CD8-positive, alpha-beta memory T cell (primary cell): Measurements from ENCODE around the gene SLC29A3. TPM values are rescaled to one million over a fixed set of nuclear protein-coding genes. Genes with fewer than 3 reads are reported as not detected.

Source experiments
- CTCF ChIA-PET: fragments of 350-600 bp; sonication (Branson Sonifier 250); formaldehyde crosslinking; loops from one replicate; lab custom pipeline; 2021; ENCODE audit warnings: antibody characterized with exemption; lab: Charles Lee
- POLR2A ChIA-PET: fragments of 350-600 bp; sonication (Branson Sonifier 250); formaldehyde crosslinking; loops from one replicate; lab custom pipeline; 2021; ENCODE audit warnings: antibody characterized with exemption; lab: Charles Lee
- DNase-seq, 5 donors: peaks; one replicate each; pipeline versions ENCODE4 v3.0.0 to v3.0.0-alpha.2; 2020 to 2022; ENCODE audit warnings: mixed read lengths in 1 of 5
- H3K27ac ChIP-seq: one replicate; pipeline ENCODE4 v1.7.0; 2013; ENCODE audit warnings: low read depth, mild to moderate bottlenecking, low read length, moderate library complexity
- H3K27me3 ChIP-seq: 2 replicates; pipeline ENCODE4 v1.7.0; 2013; ENCODE audit warnings: low read length, mild to moderate bottlenecking; ENCODE audit not compliant: insufficient read depth, poor library complexity, severe bottlenecking
- H3K36me3 ChIP-seq: 2 replicates; pipeline ENCODE4 v1.7.0; 2013; ENCODE audit warnings: mild to moderate bottlenecking, low read length, moderate library complexity; ENCODE audit not compliant: insufficient read depth
- H3K4me1 ChIP-seq: 2 replicates; pipeline ENCODE4 v1.7.0; 2013; ENCODE audit warnings: mild to moderate bottlenecking, low read length, moderate library complexity; ENCODE audit not compliant: insufficient read depth
- H3K4me3 ChIP-seq: 2 replicates; pipeline ENCODE4 v1.7.0; 2013; ENCODE audit warnings: mild to moderate bottlenecking, low read length
- H3K9me3 ChIP-seq: 2 replicates; pipeline ENCODE4 v1.7.0; 2013; ENCODE audit warnings: mild to moderate bottlenecking, low read length
- H3K27ac Mint-ChIP-seq, 8 donors: one replicate each; pipeline ENCODE4 v1.8.0; 2020 to 2021; ENCODE audit warnings: mixed read lengths in 8 of 8, mild to moderate bottlenecking in 6 of 8, inconsistent platforms in 3 of 8, moderate library complexity in 3 of 8
- H3K27me3 Mint-ChIP-seq, 2 donors: one replicate each; pipeline ENCODE4 v1.8.0; 2020 to 2021; ENCODE audit warnings: mixed read lengths in 2 of 2, mild to moderate bottlenecking in 1 of 2, moderate library complexity in 1 of 2
- H3K36me3 Mint-ChIP-seq, 3 donors: one replicate each; pipeline ENCODE4 v1.8.0; 2020 to 2021; ENCODE audit warnings: mixed read lengths in 3 of 3, inconsistent platforms in 1 of 3, mild to moderate bottlenecking in 1 of 3
- H3K4me1 Mint-ChIP-seq, 3 donors: one replicate each; pipeline ENCODE4 v1.8.0; 2020 to 2021; ENCODE audit warnings: mixed read lengths in 3 of 3, inconsistent platforms in 1 of 3, mild to moderate bottlenecking in 1 of 3
- H3K4me3 Mint-ChIP-seq, 7 donors: one replicate each; pipeline ENCODE4 v1.8.0; 2020 to 2021; ENCODE audit warnings: mixed read lengths in 7 of 7, mild to moderate bottlenecking in 6 of 7, moderate library complexity in 4 of 7, inconsistent platforms in 2 of 7
- H3K9me3 Mint-ChIP-seq, 5 donors: one replicate each; pipeline ENCODE4 v1.8.0; 2020 to 2022; ENCODE audit warnings: mixed read lengths in 5 of 5, mild to moderate bottlenecking in 3 of 5, moderate library complexity in 2 of 5, inconsistent platforms in 1 of 5
- polyA plus RNA-seq: library from polyadenylated mRNA; unstranded; fragments of 300-500 nt; fragmentation: Illumina TruSeq; gene quantifications from one replicate; pipeline ENCODE4 v1.2.3, GENCODE V29; 2021
- total RNA-seq, 2 experiments: library from RNA; stranded (reverse); gene quantifications; one replicate each; pipeline ENCODE4 v1.2.3, GENCODE V29; 2021

The SLC29A3 gene
- total and polyA plus RNA-seq, 3 experiments from 2014 or later, result 6.0 to 11.0 (median 8.2) TPM

- no peak overlapping the region for H3K4me3 ChIP-seq
- H3K4me1 ChIP-seq, result no peaks in the 10 kb centered on the region
- Mint-ChIP-seq H3K4me3 (no peak overlapping the region), H3K27me3 (peaks cover 5 to 30% of the 10 kb centered on the region in 2 donors), H3K27ac (no peak overlapping the region), H3K9me3 (no peaks in the 10 kb centered on the region), H3K4me1 (no peaks in the 10 kb centered on the region), H3K36me3 (no peaks in the 10 kb centered on the region)
- H3K27ac ChIP-seq, result no peak overlapping the region
- POLR2A ChIA-PET, result no interaction called here
- no peaks in the 10 kb centered on the region for H3K9me3 ChIP-seq
- DNase-seq, result no peak
- CTCF ChIA-PET, result interaction anchor here (2.0 kb wide), 1 partner anchor 11 kb away, joined by 6 read pairs; the partner anchor contains the start of gene SLC29A3
- no peaks in the 10 kb centered on the region for H3K27me3 ChIP-seq
- no peaks in the 10 kb centered on the region for H3K36me3 ChIP-seq
Measured at GRCh38 chr10:71307469-71308085, 11.5 kb upstream of the SLC29A3 start.

- H3K9me3 Mint-ChIP-seq, result no peaks in the 10 kb centered on the region
- DNase-seq, result no peak
- no peaks in the 10 kb centered on the region for H3K27me3 ChIP-seq
- no peak overlapping the region for H3K27ac ChIP-seq
- H3K4me3 ChIP-seq, result no peak overlapping the region
- no peaks in the 10 kb centered on the region for H3K36me3 ChIP-seq
- no peaks in the 10 kb centered on the region for H3K4me1 ChIP-seq
- H3K9me3 ChIP-seq, result no peaks in the 10 kb centered on the region
- peaks cover 5 to 26% of the 10 kb centered on the region in 2 donors for H3K27me3 Mint-ChIP-seq
- no peaks in the 10 kb centered on the region for H3K36me3 Mint-ChIP-seq
- H3K4me1 Mint-ChIP-seq, result peaks cover 0 to 1% (median 0%) of the 10 kb centered on the region in 3 donors
- ChIA-PET CTCF (interaction anchor here (2.0 kb wide), 2 partner anchors 10 to 262 kb away, joined by 4 to 6 read pairs; partner anchors contain the start of gene SLC29A3), POLR2A (no interaction called here)
- H3K4me3 Mint-ChIP-seq, result no peak overlapping the region
- no peak overlapping the region for H3K27ac Mint-ChIP-seq
Measured at GRCh38 chr10:71308244-71308643, 10.8 kb upstream of the SLC29A3 start.

- peaks cover 1% of the 10 kb centered on the region for H3K4me1 ChIP-seq
- no peak overlapping the region for H3K4me3 Mint-ChIP-seq
- no peaks in the 10 kb centered on the region for H3K27me3 ChIP-seq
- CTCF ChIA-PET, result interaction anchor here (1.6 to 2.0 kb wide), 2 partner anchors 10 to 261 kb away, joined by 4 to 6 read pairs; partner anchors contain the start of gene SLC29A3
- no peaks in the 10 kb centered on the region for H3K9me3 Mint-ChIP-seq
- H3K36me3 ChIP-seq, result no peaks in the 10 kb centered on the region
- H3K27ac ChIP-seq, result no peak overlapping the region
- H3K4me3 ChIP-seq, result no peak overlapping the region
- H3K27ac Mint-ChIP-seq, result no peak overlapping the region
- no peaks in the 10 kb centered on the region for H3K36me3 Mint-ChIP-seq
- H3K27me3 Mint-ChIP-seq, result peaks cover 6 to 25% of the 10 kb centered on the region in 2 donors
- no peak for DNase-seq
- no peaks in the 10 kb centered on the region for H3K9me3 ChIP-seq
- H3K4me1 Mint-ChIP-seq, result peaks cover 0 to 6% (median 2%) of the 10 kb centered on the region in 3 donors
- POLR2A ChIA-PET, result no interaction called here
Measured at GRCh38 chr10:71308985-71309384, 10.1 kb upstream of the SLC29A3 start.

- peaks cover 3% of the 10 kb centered on the region for H3K4me1 ChIP-seq
- no peaks in the 10 kb centered on the region for H3K36me3 ChIP-seq
- no peaks in the 10 kb centered on the region for H3K9me3 ChIP-seq
- Mint-ChIP-seq H3K4me1 (peaks cover 2 to 6% (median 6%) of the 10 kb centered on the region in 3 donors), H3K4me3 (no peak overlapping the region), H3K9me3 (no peaks in the 10 kb centered on the region), H3K27me3 (peaks cover 6 to 25% of the 10 kb centered on the region in 2 donors), H3K27ac (no peak overlapping the region), H3K36me3 (no peaks in the 10 kb centered on the region)
- H3K27ac ChIP-seq, result no peak overlapping the region
- no peak for DNase-seq
- H3K27me3 ChIP-seq, result no peaks in the 10 kb centered on the region
- CTCF ChIA-PET, result interaction anchor here (1.6 to 2.0 kb wide), 2 partner anchors 9 to 260 kb away, joined by 4 to 6 read pairs; partner anchors contain the start of gene SLC29A3
- POLR2A ChIA-PET, result no interaction called here
- H3K4me3 ChIP-seq, result no peak overlapping the region
Measured at GRCh38 chr10:71309919-71310318, 9.1 kb upstream of the SLC29A3 start.

GRCh38 chr10:71312220-71312619, 6.8 kb upstream of the SLC29A3 start:
- ChIA-PET CTCF (interaction anchor here (0.9 to 8.9 kb wide), 2 partner anchors 10 to 258 kb away, joined by 3 to 117 read pairs; no protein-coding TSS in a partner anchor), POLR2A (no interaction called here)
- no peaks in the 10 kb centered on the region for H3K27me3 ChIP-seq
- Mint-ChIP-seq H3K27ac (no peak overlapping the region), H3K27me3 (peaks cover 6 to 25% of the 10 kb centered on the region in 2 donors), H3K4me3 (no peak overlapping the region), H3K4me1 (peaks cover 2 to 6% (median 6%) of the 10 kb centered on the region in 3 donors), H3K9me3 (no peaks in the 10 kb centered on the region), H3K36me3 (no peaks in the 10 kb centered on the region)
- no peaks in the 10 kb centered on the region for H3K9me3 ChIP-seq
- H3K27ac ChIP-seq, result no peak overlapping the region
- H3K4me3 ChIP-seq, result no peak overlapping the region
- H3K36me3 ChIP-seq, result no peaks in the 10 kb centered on the region
- no peak for DNase-seq
- H3K4me1 ChIP-seq, result peaks cover 3% of the 10 kb centered on the region

GRCh38 chr10:71312811-71313789, 6.0 kb upstream of the SLC29A3 start:
- no peaks in the 10 kb centered on the region for H3K9me3 Mint-ChIP-seq
- POLR2A ChIA-PET, result no interaction called here

GRCh38 chr10:71314028-71314693, 4.9 kb upstream of the SLC29A3 start:
- Mint-ChIP-seq H3K4me1 (peaks cover 10 to 16% (median 11%) of the 10 kb centered on the region in 3 donors), H3K36me3 (no peaks in the 10 kb centered on the region), H3K4me3 (peak overlapping the region in 3 of 7 donors; percentile 36 to 69 (median 40)), H3K9me3 (no peaks in the 10 kb centered on the region), H3K27ac (no peak overlapping the region), H3K27me3 (peaks cover 5 to 21% of the 10 kb centered on the region in 2 donors)
- DNase-seq, result peak; percentile 39 to 69 (median 44)
- Histone ChIP-seq H3K36me3 (no peaks in the 10 kb centered on the region), H3K27ac (no peak overlapping the region), H3K27me3 (no peaks in the 10 kb centered on the region), H3K9me3 (no peaks in the 10 kb centered on the region), H3K4me1 (peaks cover 8% of the 10 kb centered on the region), H3K4me3 (no peak overlapping the region)
- CTCF ChIA-PET, result interaction anchor here (0.7 to 8.9 kb wide), 16 partner anchors 9 to 582 kb away, joined by 3 to 117 read pairs (median 6); no protein-coding TSS in a partner anchor
- POLR2A ChIA-PET, result no interaction called here

More at GRCh38 chr10:71312811-71313789, 6.0 kb upstream of the SLC29A3 start:
- Histone ChIP-seq H3K4me1 (peaks cover 3% of the 10 kb centered on the region), H3K9me3 (no peaks in the 10 kb centered on the region), H3K4me3 (no peak overlapping the region), H3K27me3 (no peaks in the 10 kb centered on the region), H3K27ac (no peak overlapping the region), H3K36me3 (no peaks in the 10 kb centered on the region)
- no peaks in the 10 kb centered on the region for H3K36me3 Mint-ChIP-seq
- CTCF ChIA-PET, result interaction anchor here (0.7 to 8.9 kb wide), 12 partner anchors 8 to 583 kb away, joined by 3 to 117 read pairs (median 10); no protein-coding TSS in a partner anchor
- H3K4me1 Mint-ChIP-seq, result peaks cover 6 to 11% (median 6%) of the 10 kb centered on the region in 3 donors
- peaks cover 6 to 25% of the 10 kb centered on the region in 2 donors for H3K27me3 Mint-ChIP-seq
- peak overlapping the region in 1 of 7 donors; percentile 40 for H3K4me3 Mint-ChIP-seq
- H3K27ac Mint-ChIP-seq, result peak overlapping the region in 1 of 8 donors; percentile 38
- DNase-seq, result no peak
